HFF-Myc (cell line): ENCODE measurements around the gene CNKSR1.

Experiments
- DNase-seq: peaks from one replicate; pipeline ENCODE4 v3.0.0-alpha.2; 2011; ENCODE audit warnings: low read depth; ENCODE audit errors: extremely low read depth
- H3K4me3 ChIP-seq: replicated peaks from 2 replicates; pipeline ENCODE4 v1.5.1; 2011; ENCODE audit warnings: low read depth, mild to moderate bottlenecking, control low read depth, low read length
- TF ChIP-seq, protein P1 (sequence below): IDR thresholded peaks from 2 replicates; pipeline ENCODE4 v1.5.1; 2012; ENCODE audit warnings: mild to moderate bottlenecking, low read depth, low read length, control low read depth; ENCODE audit errors: missing control alignments

Gene CNKSR1

DNA sequence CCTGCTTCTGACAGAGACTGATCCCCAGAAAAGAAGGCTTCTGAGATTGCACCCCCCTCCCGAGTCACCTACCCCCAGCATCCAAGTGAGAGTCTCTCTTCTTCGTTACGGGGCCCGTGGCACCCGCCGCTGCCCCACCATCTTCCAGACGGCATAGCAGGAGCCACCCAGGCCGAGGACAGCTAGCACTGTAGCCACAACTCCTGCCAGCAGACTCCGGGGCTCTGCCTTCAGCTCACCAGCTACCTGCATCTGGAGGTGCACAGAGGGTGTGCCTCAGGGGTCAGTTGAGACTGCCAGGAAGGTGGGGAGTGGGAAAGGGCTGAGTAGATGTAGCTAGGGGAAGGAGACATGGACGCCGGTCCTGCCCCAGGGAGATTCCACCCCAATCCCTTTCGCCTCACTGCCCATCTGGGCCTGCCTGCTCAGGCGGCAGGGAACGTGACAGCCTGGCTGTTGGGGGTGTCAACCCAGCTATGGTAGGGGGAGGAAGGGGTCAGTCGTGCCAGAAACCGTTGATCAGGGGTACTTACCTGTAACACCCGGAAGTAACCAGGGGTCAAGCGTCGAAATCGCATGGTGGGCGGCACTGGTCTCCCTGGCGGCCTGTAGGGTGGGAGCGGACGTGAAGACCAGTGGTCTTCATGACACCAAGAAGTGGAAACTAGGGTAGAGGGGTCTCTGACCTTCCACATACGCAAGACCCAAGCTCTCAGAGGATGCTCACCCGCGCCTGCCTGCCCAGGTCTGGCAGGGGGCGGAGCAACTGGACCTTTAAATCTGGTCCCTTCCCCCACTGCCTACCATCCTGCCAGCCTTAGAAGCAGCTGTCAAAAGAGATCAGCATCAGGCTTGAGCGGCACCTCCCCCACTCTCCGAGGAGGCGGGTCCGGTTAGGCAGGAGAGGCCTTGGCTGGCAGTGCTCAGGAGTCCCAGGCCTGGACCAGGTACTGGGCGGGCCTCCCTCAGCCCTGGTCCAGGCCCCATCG, 5.9 kb upstream of the CNKSR1 start, which contains the start of gene ZNF593OS:
TSS of gene ZNF593OS (minus strand) at position 749 of the 989 bp plus-strand sequence. CDS start at position 578, 171 bp downstream.
- DNase-seq: no peak
- TF ChIP-seq, protein P1, sequence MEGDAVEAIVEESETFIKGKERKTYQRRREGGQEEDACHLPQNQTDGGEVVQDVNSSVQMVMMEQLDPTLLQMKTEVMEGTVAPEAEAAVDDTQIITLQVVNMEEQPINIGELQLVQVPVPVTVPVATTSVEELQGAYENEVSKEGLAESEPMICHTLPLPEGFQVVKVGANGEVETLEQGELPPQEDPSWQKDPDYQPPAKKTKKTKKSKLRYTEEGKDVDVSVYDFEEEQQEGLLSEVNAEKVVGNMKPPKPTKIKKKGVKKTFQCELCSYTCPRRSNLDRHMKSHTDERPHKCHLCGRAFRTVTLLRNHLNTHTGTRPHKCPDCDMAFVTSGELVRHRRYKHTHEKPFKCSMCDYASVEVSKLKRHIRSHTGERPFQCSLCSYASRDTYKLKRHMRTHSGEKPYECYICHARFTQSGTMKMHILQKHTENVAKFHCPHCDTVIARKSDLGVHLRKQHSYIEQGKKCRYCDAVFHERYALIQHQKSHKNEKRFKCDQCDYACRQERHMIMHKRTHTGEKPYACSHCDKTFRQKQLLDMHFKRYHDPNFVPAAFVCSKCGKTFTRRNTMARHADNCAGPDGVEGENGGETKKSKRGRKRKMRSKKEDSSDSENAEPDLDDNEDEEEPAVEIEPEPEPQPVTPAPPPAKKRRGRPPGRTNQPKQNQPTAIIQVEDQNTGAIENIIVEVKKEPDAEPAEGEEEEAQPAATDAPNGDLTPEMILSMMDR: no peak
- peak within 1 kb of the TSS; percentile 95 for H3K4me3 ChIP-seq

DNA sequence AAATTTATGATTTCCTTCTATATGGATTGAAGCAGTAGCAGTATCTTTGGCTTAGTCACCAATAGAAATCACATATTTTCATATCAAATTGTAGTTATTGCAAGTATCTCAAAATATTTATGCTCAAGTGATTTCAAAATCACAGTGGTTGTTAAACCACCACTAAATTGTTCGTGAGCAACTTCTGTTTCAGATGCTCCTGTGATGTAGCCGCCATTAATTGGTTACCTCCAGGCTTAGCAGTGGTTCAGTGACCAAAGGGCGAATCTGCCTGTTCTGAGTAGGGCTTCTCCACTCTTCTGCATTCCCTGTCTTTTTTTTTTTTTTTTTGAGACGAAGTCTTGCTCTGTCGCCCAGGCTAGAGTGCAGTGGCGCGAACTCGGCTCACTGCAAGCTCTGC, 1.9 kb upstream of the CNKSR1 start:
- no peak overlapping the region for H3K4me3 ChIP-seq
- TF ChIP-seq, protein P1: no peak
- no peak for DNase-seq

- TF ChIP-seq, protein P1: no peak
- DNase-seq: no peak
- H3K4me3 ChIP-seq: no peak overlapping the region
Measured at GRCh38 chr1:26180010-26180506, 2.8 kb downstream of the CNKSR1 start.

DNA sequence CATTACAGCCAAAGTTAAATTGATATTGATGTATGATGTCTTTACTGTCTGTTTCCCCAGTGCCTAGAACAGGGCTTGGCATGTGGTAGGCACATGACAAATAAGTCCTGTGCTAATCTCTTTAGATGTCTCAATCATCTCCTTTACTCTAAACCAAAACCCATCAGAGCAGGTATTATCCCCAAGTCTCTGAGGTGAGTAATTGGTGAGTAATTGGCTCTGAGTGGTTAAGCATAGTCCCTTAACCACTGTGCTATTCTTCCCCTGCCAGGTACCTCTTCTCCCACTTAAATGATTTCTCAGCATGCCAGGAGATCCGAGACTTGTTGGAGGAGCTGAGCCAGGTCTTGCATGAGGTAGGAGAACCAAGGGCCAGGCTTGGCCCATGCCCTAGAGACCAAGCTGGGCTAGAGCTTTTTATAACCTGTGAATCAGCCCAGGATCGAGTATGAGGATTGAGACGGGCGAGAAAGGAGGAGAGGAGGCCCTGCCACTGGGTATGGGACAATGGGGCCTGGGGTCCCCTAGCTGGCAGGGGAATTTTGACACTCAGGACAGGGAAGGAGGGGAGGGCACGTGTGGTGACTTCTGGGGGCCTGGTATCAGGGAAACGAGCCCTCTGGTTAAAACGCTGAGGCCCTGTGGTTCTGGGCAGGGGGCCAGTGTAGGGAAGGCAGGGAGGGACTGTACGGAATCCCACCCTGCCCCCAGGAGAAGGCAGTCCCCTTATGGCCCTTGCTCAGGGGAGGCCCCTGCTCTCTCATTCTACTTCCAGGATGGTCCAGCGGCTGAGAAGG, 4.5 kb downstream of the CNKSR1 start:
- no peak for DNase-seq
- H3K4me3 ChIP-seq: no peak overlapping the region
- TF ChIP-seq, protein P1: no peak

DNA sequence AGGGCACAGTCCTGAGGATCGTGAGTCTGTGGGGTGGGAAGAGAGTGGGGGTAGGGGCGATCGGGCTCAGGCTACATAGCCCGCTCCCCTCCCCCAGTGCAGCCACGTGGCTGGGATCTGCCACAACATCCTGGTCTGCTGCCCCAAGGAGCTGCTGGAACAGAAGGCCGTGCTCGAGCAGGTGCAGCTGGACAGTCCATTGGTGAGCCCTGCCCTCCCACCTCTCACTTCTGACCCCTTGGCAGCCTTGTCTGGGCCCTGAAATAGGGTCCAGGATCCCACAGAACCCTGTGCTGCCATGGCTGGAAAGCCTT, 5.0 kb downstream of the CNKSR1 start:
- TF ChIP-seq, protein P1: no peak
- no peak overlapping the region for H3K4me3 ChIP-seq

DNA sequence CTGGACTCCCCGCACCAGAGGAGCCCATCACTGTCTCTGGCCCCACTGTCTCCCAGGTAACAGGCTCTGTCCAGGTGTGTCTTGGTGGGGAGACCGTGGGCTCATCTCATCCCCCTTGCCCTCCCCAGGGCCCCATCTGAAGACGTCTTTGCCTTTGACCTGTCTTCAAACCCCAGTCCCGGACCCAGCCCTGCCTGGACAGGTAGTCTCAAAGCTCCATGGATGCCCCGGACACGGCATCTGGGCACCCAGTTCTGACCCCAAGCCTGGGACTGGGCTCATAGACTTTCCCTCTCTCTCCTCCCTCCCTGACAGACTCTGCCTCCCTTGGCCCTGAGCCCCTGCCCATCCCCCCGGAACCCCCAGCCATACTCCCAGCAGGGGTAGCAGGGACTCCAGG, 6.8 kb downstream of the CNKSR1 start:
- no peak for DNase-seq
- no peak overlapping the region for H3K4me3 ChIP-seq
- TF ChIP-seq, protein P1: no peak

More for the DNA sequence above, 5.0 kb downstream of the CNKSR1 start:
- DNase-seq: no peak
